Osteocyte (in vitro differentiated cells): Measurements from ENCODE around the gene ZNF516. TPM values are rescaled to one million over a fixed set of nuclear protein-coding genes. Genes with fewer than 3 reads are reported as not detected.

Experiments
- DNase-seq: peaks from one replicate; pipeline ENCODE4 v3.0.0; 2021; ENCODE audit warnings: mixed read lengths; ENCODE audit not compliant: unreplicated experiment; ENCODE audit errors: extremely low spot score
- H3K27ac Mint-ChIP-seq: one replicate; pipeline ENCODE4 v1.8.0; 2021; ENCODE audit warnings: mild to moderate bottlenecking, mixed read lengths; ENCODE audit not compliant: unreplicated experiment
- H3K27me3 Mint-ChIP-seq: one replicate; pipeline ENCODE4 v1.8.0; 2021; ENCODE audit warnings: mixed read lengths; ENCODE audit not compliant: unreplicated experiment
- H3K36me3 Mint-ChIP-seq: one replicate; pipeline ENCODE4 v1.8.0; 2021; ENCODE audit warnings: mixed read lengths; ENCODE audit not compliant: unreplicated experiment
- H3K4me1 Mint-ChIP-seq: one replicate; pipeline ENCODE4 v1.8.0; 2021; ENCODE audit warnings: mixed read lengths; ENCODE audit not compliant: unreplicated experiment
- H3K4me3 Mint-ChIP-seq: one replicate; pipeline ENCODE4 v1.8.0; 2021; ENCODE audit warnings: mild to moderate bottlenecking, moderate library complexity, mixed read lengths; ENCODE audit not compliant: unreplicated experiment
- H3K9me3 Mint-ChIP-seq: one replicate; pipeline ENCODE4 v1.8.0; 2021; ENCODE audit warnings: mixed read lengths; ENCODE audit not compliant: unreplicated experiment
- CTCF ChIP-seq: fragments of 200-600 bp; sonication (generic); IDR thresholded peaks from 2 replicates; pipeline ENCODE4 v1.5.0; 2021; ENCODE audit warnings: antibody characterized with exemption, mild to moderate bottlenecking, moderate library complexity
- total RNA-seq: library from RNA; stranded (reverse); gene quantifications from 2 replicates; pipeline ENCODE4 v1.2.1, GENCODE V29; 2021

ZNF516 gene
- total RNA-seq, 1 donor from 2014 or later = 36.3 TPM

GRCh38 chr18:76410660-76411417 is 84.2 kb downstream of the ZNF516 start:
- H3K27me3 Mint-ChIP-seq = no peaks in the 10 kb centered on the region
- peaks cover 8% of the 10 kb centered on the region for H3K4me1 Mint-ChIP-seq
- no peak overlapping the region for H3K27ac Mint-ChIP-seq
- H3K9me3 Mint-ChIP-seq = no peaks in the 10 kb centered on the region
- no peak for DNase-seq
- peaks cover 6% of the 10 kb centered on the region for H3K36me3 Mint-ChIP-seq
- no peak overlapping the region for H3K4me3 Mint-ChIP-seq
- no peak for TF ChIP-seq CTCF

GRCh38 chr18:76410033-76410432 is 85.0 kb downstream of the ZNF516 start:
- no peak for DNase-seq
- no peaks in the 10 kb centered on the region for H3K27me3 Mint-ChIP-seq
- no peak overlapping the region for H3K4me3 Mint-ChIP-seq
- H3K27ac Mint-ChIP-seq = no peak overlapping the region
- peaks cover 6% of the 10 kb centered on the region for H3K36me3 Mint-ChIP-seq
- no peaks in the 10 kb centered on the region for H3K9me3 Mint-ChIP-seq
- peaks cover 8% of the 10 kb centered on the region for H3K4me1 Mint-ChIP-seq
- no peak for TF ChIP-seq CTCF

- no peak for DNase-seq
- H3K9me3 Mint-ChIP-seq = no peaks in the 10 kb centered on the region
- TF ChIP-seq CTCF = no peak
- peaks cover 8% of the 10 kb centered on the region for H3K4me1 Mint-ChIP-seq
- H3K36me3 Mint-ChIP-seq = peaks cover 4% of the 10 kb centered on the region
- H3K4me3 Mint-ChIP-seq = no peak overlapping the region
- H3K27me3 Mint-ChIP-seq = no peaks in the 10 kb centered on the region
- no peak overlapping the region for H3K27ac Mint-ChIP-seq
Observed at GRCh38 chr18:76408480-76409067, 86.5 kb downstream of the ZNF516 start.

GRCh38 chr18:76407681-76408080 is 87.4 kb downstream of the ZNF516 start:
- peaks cover 8% of the 10 kb centered on the region for H3K4me1 Mint-ChIP-seq
- DNase-seq = no peak
- no peak overlapping the region for H3K27ac Mint-ChIP-seq
- H3K27me3 Mint-ChIP-seq = no peaks in the 10 kb centered on the region
- H3K36me3 Mint-ChIP-seq = peaks cover 4% of the 10 kb centered on the region
- no peak for TF ChIP-seq CTCF
- no peak overlapping the region for H3K4me3 Mint-ChIP-seq
- no peaks in the 10 kb centered on the region for H3K9me3 Mint-ChIP-seq

GRCh38 chr18:76406791-76407190 is 88.3 kb downstream of the ZNF516 start:
- Mint-ChIP-seq H3K4me3 (no peak overlapping the region), H3K9me3 (no peaks in the 10 kb centered on the region), H3K27ac (no peak overlapping the region), H3K4me1 (peaks cover 4% of the 10 kb centered on the region), H3K27me3 (no peaks in the 10 kb centered on the region), H3K36me3 (peaks cover 4% of the 10 kb centered on the region)
- no peak for TF ChIP-seq CTCF
- no peak for DNase-seq
